Measurements from ENCODE around the gene DACT3. TPM values are rescaled to one million over a fixed set of nuclear protein-coding genes. Genes with fewer than 3 reads are reported as not detected.

DACT3 gene
- total and polyA plus RNA-seq, 2 of the 13 experiments (the other 11 are each of a cell fraction or from before 2014, with no cell fraction given) = 0.04 TPM; not detected in 1

DNA sequence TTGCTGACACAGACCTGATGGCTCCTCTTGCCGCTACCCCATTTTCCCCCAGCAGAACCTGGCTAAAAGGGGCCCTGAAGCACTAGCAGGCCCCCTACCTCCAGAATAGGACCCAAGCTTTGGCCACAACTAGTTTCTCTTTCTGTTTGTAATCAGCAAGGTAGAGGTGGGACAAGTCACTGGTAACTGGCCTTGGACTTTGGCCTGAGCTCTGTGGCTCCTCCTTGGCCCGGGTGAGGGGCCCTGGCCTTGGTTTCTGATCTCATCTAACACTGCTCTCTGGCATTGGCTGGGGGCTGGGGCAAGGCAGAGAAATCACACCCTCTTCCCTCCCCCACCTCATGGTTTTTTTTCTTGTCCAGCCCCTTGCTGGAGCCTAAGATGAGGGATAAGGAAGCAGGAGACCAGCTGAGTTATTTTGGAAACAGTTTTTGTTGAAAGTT lies 57.8 kb downstream of the DACT3 start (continued):
- peak; percentile 50; the same call in 1 of the 2 replicates for TF ChIP-seq SIX4 (CRISPR knock-in tag; IDR thresholded peaks at IDR 0.05)
- no peak for TF ChIP-seq NRL (CRISPR knock-in tag; IDR thresholded peaks at IDR 0.05; ENCODE audit: borderline replicate concordance)
- peak; percentile 40; the same call in 1 of the 2 replicates for TF ChIP-seq RBFOX2 (IDR thresholded peaks at IDR 0.05; ENCODE audit: low read depth, low read length)
- peak; percentile 33; the same call in 1 of the 2 replicates for TF ChIP-seq ZNF670 (CRISPR knock-in tag; IDR thresholded peaks at IDR 0.05; ENCODE audit: borderline replicate concordance)
- no peak for TF ChIP-seq NAIF1 (CRISPR knock-in tag; IDR thresholded peaks at IDR 0.05; ENCODE audit: borderline replicate concordance)
- TF ChIP-seq, protein P1, sequence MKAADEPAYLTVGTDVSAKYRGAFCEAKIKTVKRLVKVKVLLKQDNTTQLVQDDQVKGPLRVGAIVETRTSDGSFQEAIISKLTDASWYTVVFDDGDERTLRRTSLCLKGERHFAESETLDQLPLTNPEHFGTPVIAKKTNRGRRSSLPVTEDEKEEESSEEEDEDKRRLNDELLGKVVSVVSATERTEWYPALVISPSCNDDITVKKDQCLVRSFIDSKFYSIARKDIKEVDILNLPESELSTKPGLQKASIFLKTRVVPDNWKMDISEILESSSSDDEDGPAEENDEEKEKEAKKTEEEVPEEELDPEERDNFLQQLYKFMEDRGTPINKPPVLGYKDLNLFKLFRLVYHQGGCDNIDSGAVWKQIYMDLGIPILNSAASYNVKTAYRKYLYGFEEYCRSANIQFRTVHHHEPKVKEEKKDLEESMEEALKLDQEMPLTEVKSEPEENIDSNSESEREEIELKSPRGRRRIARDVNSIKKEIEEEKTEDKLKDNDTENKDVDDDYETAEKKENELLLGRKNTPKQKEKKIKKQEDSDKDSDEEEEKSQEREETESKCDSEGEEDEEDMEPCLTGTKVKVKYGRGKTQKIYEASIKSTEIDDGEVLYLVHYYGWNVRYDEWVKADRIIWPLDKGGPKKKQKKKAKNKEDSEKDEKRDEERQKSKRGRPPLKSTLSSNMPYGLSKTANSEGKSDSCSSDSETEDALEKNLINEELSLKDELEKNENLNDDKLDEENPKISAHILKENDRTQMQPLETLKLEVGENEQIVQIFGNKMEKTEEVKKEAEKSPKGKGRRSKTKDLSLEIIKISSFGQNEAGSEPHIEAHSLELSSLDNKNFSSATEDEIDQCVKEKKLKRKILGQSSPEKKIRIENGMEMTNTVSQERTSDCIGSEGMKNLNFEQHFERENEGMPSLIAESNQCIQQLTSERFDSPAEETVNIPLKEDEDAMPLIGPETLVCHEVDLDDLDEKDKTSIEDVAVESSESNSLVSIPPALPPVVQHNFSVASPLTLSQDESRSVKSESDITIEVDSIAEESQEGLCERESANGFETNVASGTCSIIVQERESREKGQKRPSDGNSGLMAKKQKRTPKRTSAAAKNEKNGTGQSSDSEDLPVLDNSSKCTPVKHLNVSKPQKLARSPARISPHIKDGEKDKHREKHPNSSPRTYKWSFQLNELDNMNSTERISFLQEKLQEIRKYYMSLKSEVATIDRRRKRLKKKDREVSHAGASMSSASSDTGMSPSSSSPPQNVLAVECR (CRISPR knock-in tag; IDR thresholded peaks at IDR 0.05; ENCODE audit: borderline replicate concordance) = peak; percentile 66; the same call in 1 of the 2 replicates
- 0 out of 2 replicates have a peak, but pooled peaks have one; percentile 19 for TF ChIP-seq ZBTB20 (CRISPR knock-in tag; IDR thresholded peaks at IDR 0.05; ENCODE audit: borderline replicate concordance, low read depth)
- TF ChIP-seq, protein P2, sequence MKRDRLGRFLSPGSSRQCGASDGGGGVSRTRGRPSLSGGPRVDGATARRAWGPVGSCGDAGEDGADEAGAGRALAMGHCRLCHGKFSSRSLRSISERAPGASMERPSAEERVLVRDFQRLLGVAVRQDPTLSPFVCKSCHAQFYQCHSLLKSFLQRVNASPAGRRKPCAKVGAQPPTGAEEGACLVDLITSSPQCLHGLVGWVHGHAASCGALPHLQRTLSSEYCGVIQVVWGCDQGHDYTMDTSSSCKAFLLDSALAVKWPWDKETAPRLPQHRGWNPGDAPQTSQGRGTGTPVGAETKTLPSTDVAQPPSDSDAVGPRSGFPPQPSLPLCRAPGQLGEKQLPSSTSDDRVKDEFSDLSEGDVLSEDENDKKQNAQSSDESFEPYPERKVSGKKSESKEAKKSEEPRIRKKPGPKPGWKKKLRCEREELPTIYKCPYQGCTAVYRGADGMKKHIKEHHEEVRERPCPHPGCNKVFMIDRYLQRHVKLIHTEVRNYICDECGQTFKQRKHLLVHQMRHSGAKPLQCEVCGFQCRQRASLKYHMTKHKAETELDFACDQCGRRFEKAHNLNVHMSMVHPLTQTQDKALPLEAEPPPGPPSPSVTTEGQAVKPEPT (CRISPR knock-in tag; IDR thresholded peaks at IDR 0.05; ENCODE audit: low read depth) = no peak
- peak; percentile 98 for TF ChIP-seq HNF4A (CRISPR knock-in tag; IDR thresholded peaks at IDR 0.05)
- TF ChIP-seq KLF16 (CRISPR knock-in tag; IDR thresholded peaks at IDR 0.05) = 0 out of 4 replicates have a peak, but pooled peaks of 1 of the 2 experiments have one; percentile 79
- TF ChIP-seq ERF (CRISPR knock-in tag; IDR thresholded peaks at IDR 0.05) = 0 out of 2 replicates have a peak, but pooled peaks have one; percentile 39
- TF ChIP-seq, protein P3, sequence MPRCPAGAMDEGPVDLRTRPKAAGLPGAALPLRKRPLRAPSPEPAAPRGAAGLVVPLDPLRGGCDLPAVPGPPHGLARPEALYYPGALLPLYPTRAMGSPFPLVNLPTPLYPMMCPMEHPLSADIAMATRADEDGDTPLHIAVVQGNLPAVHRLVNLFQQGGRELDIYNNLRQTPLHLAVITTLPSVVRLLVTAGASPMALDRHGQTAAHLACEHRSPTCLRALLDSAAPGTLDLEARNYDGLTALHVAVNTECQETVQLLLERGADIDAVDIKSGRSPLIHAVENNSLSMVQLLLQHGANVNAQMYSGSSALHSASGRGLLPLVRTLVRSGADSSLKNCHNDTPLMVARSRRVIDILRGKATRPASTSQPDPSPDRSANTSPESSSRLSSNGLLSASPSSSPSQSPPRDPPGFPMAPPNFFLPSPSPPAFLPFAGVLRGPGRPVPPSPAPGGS (CRISPR knock-in tag; IDR thresholded peaks at IDR 0.05) = no peak
- no peak for TF ChIP-seq ZFP82 (CRISPR knock-in tag; IDR thresholded peaks at IDR 0.05; ENCODE audit: borderline replicate concordance)
- TF ChIP-seq, protein P4, sequence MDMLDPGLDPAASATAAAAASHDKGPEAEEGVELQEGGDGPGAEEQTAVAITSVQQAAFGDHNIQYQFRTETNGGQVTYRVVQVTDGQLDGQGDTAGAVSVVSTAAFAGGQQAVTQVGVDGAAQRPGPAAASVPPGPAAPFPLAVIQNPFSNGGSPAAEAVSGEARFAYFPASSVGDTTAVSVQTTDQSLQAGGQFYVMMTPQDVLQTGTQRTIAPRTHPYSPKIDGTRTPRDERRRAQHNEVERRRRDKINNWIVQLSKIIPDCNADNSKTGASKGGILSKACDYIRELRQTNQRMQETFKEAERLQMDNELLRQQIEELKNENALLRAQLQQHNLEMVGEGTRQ (IDR thresholded peaks at IDR 0.05; ENCODE audit: low read depth, low read length) = no peak
- TF ChIP-seq, protein P4 (CRISPR knock-in tag; IDR thresholded peaks at IDR 0.05; ENCODE audit: borderline replicate concordance) = no peak
- peak; percentile 87; the same call in 1 of the 2 replicates for TF ChIP-seq POLR2AphosphoS2 (IDR thresholded peaks at IDR 0.05; ENCODE audit: low read depth, low read length)
- no peak for TF ChIP-seq ZNF672 (CRISPR knock-in tag; IDR thresholded peaks at IDR 0.05)
- TF ChIP-seq ZNF556 (CRISPR knock-in tag; IDR thresholded peaks at IDR 0.05; ENCODE audit: borderline replicate concordance) = peak; percentile 54; the same call in 1 of the 2 replicates

Measured in HepG2 (cell line).